Fibroblast of peridontal ligament (primary cell): ENCODE data around the gene CLSTN2.
A peak's percentile ranks its signal among the peaks of the same experiment; 100 is the strongest.

Source experiments
- DNase-seq: peaks from one replicate; pipeline ENCODE4 v3.0.0-alpha.2; 2010; ENCODE audit errors: extremely low read depth

CLSTN2 gene

DNA sequence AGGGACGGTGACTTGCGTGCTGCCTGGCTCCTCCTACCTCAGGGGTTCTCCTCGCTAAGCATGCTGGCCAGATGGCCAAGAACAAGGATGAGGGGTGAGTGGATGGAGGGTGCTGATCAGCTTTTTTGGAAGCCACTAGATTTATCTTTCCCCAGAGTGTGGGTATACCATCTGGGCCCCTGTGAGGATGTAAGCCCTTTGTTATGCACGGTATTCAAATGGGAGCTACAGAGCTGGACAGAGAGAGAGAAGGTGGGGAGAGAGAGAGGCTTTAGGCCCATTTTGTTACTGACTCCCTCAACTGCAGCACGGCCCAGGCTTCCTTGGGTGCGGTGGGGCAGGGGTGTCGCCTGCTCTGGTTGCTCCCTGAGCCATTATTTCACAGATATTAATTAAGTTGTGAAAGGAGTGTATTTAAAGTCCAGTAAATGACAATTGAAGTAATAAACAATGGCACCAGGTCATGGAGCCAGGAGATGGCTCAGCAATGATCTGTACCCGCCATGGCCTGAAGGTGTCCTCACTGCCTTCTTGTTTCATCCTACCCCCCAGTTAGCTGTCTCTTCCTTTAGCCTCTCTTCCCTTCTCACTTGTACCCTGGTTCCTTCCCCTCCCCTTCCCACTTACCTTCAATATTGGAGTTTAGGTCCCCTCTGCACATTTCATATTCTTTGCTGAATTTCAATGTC, 158.0 kb downstream of the CLSTN2 start:
- no peak for DNase-seq

- peak; percentile 88 for DNase-seq
Measured at GRCh38 chr3:140093742-140094141, 158.8 kb downstream of the CLSTN2 start.

GRCh38 chr3:140094487-140094886, 159.5 kb downstream of the CLSTN2 start:
- DNase-seq = no peak

DNA sequence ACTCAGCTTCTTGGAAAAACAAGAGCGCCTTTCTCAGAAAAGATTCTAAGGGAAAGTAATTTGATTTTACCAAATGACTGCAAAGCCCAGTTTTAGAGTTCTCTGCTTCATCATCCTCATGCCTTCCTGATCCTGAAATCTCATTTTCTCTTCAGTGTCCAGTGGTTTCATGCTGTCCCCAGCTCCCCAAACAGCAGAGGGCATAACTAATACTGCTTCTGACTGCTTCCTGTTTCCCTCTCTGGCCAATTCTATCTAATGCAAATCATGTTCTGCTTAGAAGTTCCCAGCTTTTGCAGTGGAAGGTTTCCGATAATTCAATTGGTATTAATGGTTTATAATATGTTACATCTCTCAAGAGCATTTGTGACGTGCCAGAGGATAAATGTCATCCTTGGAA, 161.1 kb downstream of the CLSTN2 start:
- DNase-seq = no peak

GRCh38 chr3:140097874-140098635, 163.1 kb downstream of the CLSTN2 start:
- DNase-seq = no peak

DNA sequence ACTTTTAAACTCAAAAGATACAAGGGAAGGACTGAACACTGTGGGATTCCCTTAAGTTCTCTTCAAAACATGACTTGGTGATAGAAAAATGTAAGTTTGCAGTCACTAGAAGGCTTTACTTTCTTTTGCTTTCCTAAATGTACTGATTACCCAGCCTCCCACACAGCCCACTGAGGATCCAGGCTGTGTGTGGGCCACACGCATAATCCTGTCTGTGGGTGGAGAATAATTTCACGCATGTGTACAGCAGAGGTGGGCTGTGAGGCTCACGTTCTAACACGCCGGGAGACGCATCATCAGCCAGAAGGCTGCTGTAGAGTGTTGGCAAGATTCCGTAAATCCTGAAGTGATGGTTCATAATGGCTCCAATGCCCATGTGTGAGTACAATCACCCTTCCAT, 165.5 kb downstream of the CLSTN2 start:
- no peak for DNase-seq

- DNase-seq = no peak
Measured at GRCh38 chr3:140103166-140103565, 168.2 kb downstream of the CLSTN2 start.

DNA sequence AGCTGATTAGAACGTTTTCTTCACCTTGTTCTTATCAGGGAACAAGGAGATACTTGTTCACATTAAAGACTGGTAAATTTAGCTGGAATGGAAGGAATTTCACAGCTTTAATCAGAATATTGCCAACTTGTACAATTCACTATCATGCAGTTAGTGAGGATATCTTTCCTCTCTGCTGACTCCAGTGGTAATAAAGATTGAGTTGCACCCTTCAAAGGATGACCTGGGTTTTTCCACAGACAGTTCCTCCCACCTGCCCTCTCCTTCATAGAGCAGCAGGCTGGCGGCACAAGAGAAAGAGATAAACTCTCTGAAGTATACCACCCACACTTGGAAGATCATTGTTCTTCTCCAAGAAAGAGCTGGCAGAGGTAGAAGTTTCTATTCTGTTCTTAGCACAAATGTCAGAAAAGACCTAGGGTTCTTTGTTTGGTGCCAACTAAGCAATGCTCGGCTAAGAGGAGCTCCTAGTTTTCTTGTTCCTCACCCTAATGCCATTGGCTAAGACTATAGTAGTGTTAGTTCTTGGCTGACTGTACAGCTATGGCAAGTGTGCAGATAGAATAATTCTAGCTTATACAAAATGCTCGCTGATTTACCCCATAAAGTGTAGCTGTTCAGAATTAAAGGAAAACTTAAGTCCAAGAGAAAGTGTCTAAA, 169.1 kb downstream of the CLSTN2 start:
- no peak for DNase-seq

GRCh38 chr3:140113996-140114788, 179.2 kb downstream of the CLSTN2 start:
- DNase-seq = no peak

- DNase-seq = no peak
Measured at GRCh38 chr3:140114789-140115080, 179.8 kb downstream of the CLSTN2 start.

- DNase-seq = no peak
Measured at GRCh38 chr3:140117096-140117526, 182.1 kb downstream of the CLSTN2 start.

- no peak for DNase-seq
Measured at GRCh38 chr3:140122183-140122582, 187.2 kb downstream of the CLSTN2 start.

DNA sequence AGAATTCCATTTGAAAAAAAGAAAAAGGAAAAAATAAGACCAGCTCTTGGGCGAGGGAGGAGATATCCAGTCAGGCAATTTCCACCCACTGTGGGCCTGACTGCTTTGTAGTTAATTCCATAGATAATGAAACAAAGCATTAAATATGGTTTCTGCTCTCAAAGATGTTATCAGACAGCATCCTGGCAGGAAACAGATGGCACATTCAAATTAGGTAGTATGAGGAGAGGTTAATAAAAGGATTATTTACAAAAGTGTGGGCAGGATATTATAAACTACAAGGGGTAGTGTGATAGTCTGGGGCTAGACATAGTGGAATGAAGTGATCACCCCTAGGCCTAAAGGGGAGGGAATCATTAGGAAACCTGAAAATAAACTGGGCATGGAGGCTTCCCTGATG, 193.2 kb downstream of the CLSTN2 start:
- no peak for DNase-seq

DNA sequence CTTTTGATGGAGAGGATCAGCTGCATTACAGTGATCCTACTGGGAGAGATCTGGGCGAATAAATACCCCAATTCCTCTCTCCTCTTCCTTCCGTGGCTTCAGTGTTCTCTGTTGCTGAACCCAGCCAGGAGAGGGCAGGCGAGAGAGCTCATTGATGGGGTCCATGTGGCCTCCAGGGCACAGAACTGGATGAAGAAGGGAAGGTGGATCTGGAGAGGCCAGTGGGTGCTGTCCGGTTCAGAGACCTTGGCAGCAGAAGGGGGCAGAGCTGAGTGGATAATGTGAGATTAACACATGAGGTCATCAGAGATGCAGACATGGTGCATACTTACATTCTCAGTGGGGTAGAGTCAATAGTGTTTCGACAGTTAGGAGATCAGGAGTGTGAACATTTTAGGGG, 193.6 kb downstream of the CLSTN2 start:
- peak; percentile 22 for DNase-seq

DNA sequence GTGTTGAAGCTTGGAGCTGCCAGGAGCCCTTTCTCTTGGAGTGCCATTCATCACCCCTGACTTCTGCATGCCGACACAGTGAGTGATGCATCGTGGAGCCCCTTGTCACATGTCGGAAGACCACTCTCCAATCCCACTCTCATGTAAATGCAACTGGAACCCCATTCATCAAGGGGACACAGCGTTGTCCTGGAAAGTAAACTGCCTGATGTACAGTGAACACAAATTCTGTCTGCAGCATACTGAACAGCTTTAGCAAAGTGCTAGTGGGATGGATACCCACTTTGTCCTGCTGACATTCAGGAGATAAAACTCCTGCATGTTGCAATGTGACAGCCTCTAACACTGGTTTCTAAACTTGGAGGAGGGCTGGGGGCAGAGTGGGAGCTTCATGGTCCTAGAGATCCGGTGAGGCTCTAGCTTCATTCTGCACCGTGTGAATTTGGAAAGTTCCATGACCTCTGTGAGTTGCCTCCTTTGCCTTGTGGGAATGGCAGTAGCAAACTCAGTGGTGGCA, 194.8 kb downstream of the CLSTN2 start:
- DNase-seq = no peak

DNA sequence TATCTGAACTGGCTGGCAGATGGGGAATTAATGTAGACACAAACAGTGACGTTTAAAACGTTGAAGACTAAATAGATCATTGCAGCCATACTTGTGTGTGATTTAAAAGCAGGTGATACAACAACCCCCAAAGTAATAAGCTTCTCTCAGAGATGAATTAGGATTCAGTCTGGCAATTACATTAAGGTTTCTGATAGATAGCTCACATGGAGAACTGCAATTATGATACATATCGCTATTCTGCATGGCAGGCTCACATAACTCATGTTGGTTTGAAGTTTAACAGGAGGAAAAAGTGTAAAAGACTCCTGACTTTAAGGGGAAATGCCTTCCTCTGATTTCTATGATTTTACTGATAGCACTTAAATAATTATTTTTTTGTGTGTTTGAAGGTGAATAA, 196.9 kb downstream of the CLSTN2 start:
- DNase-seq = no peak

- no peak for DNase-seq
Measured at GRCh38 chr3:140134231-140134965, 199.4 kb downstream of the CLSTN2 start.

- DNase-seq = no peak
Measured at GRCh38 chr3:140135461-140135860, 200.5 kb downstream of the CLSTN2 start.

DNA sequence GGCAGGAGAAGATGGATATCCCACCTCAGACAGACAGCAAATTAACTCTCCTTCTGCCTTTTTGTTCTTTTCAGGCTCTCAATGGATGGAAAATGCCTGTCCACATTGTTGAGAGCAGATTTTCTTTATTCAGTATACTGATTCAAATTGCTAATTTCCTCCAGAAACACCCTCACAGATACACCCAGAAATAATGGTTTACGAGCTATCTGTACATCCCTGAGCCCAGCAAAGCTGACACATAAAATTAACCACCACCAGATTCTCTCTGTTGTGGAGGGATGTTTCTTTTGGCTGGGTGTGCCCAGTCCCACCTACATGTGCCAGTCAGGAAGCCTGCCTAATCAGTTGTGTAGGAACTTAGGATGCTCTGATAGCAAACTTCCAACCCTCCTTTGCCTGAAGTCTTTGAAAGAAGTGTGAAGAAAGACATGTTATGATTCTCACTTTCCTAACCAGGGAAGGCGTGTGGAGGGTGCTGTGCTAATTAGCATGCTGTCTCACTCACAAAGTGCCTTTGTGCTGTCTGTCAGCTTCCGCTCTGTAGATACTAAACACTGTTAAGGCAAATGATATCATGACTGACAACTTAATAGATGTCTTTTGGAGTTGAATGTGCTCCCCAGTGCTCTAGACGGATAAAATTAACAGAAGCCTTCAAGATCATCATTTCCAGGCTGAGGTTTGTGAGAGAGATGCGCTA, 208.5 kb downstream of the CLSTN2 start:
- DNase-seq = no peak

DNA sequence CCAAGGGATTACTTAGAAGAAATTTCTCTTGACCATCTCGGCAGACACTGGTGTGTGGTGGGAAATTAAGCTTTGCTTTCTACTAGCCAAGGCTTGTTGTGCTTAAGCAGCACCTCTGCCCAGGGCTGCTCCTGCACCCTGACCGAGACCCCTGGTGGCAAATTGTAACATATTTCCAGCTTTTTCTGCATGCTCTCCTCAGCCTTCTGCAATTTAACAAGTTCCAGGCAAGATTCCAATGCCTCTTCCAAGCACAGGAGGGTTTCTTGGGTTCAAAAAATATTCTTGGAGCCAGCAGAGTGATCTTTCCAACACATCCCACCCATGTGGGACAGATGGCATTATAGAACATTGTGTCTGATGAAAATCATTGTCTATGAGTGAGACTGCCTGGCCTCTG, 210.5 kb downstream of the CLSTN2 start:
- DNase-seq = no peak

DNA sequence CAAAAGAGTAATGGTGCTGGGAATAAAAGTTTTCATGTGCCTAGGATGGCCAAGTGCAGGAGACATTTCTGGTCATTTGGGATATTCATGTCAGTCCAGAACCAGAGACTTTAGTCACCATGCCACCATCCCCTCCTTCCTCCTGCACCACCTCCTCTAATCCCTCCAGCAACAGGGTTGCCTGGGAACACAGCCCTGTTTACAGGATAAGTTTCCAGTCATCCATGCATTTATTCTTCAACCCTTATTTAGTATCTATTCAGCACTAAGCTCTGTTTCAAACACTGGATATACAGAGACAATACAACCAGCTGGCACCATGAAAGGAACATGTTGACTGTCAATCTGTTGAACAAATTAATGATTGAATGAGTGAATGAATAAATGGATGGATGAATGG, 211.7 kb downstream of the CLSTN2 start:
- no peak for DNase-seq
